ENCODE data around the gene RPS16. TPM values are rescaled to one million over a fixed set of nuclear protein-coding genes. Genes with fewer than 3 reads are reported as not detected.
A peak's percentile ranks its signal among the peaks of the same experiment; 100 is the strongest.

RPS16 gene
- total and polyA plus RNA-seq, 9 of the 15 experiments (the other 6 are each of a cell fraction or from before 2014, with no cell fraction given), result 82.6 to 3,671 (median 2,204) TPM

DNA sequence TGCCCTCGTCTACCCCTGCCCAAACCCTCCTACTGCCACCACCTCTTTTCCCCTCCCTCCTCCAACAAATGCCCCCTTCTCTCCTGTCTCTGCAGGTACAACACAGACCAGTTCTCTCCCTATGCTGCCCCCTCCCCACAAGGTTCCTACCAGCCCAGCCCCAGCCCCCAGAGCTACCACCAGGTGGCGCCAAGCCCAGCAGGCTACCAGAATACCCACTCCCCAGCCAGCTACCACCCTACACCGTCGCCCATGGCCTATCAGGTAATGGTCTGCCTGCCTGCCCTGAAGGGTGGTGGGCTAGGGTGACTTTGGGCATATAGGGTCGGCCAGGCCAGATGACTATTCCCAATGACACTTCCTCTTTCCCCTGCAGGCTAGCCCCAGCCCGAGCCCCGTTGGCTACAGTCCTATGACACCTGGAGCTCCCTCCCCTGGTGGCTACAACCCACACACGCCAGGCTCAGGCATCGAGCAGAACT, 38.4 kb upstream of the RPS16 start (continued):
- TF ChIP-seq, protein P1, sequence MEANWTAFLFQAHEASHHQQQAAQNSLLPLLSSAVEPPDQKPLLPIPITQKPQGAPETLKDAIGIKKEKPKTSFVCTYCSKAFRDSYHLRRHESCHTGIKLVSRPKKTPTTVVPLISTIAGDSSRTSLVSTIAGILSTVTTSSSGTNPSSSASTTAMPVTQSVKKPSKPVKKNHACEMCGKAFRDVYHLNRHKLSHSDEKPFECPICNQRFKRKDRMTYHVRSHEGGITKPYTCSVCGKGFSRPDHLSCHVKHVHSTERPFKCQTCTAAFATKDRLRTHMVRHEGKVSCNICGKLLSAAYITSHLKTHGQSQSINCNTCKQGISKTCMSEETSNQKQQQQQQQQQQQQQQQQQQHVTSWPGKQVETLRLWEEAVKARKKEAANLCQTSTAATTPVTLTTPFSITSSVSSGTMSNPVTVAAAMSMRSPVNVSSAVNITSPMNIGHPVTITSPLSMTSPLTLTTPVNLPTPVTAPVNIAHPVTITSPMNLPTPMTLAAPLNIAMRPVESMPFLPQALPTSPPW (CRISPR knock-in tag; IDR thresholded peaks at IDR 0.05), result peak; percentile 38
- TF ChIP-seq, protein P2, sequence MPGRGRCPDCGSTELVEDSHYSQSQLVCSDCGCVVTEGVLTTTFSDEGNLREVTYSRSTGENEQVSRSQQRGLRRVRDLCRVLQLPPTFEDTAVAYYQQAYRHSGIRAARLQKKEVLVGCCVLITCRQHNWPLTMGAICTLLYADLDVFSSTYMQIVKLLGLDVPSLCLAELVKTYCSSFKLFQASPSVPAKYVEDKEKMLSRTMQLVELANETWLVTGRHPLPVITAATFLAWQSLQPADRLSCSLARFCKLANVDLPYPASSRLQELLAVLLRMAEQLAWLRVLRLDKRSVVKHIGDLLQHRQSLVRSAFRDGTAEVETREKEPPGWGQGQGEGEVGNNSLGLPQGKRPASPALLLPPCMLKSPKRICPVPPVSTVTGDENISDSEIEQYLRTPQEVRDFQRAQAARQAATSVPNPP (IDR thresholded peaks at IDR 0.05; ENCODE audit: borderline replicate concordance, insufficient read depth, insufficient read length), result no peak
- no peak for TF ChIP-seq ZZZ3 (IDR thresholded peaks at IDR 0.05)
- TF ChIP-seq, protein P3, sequence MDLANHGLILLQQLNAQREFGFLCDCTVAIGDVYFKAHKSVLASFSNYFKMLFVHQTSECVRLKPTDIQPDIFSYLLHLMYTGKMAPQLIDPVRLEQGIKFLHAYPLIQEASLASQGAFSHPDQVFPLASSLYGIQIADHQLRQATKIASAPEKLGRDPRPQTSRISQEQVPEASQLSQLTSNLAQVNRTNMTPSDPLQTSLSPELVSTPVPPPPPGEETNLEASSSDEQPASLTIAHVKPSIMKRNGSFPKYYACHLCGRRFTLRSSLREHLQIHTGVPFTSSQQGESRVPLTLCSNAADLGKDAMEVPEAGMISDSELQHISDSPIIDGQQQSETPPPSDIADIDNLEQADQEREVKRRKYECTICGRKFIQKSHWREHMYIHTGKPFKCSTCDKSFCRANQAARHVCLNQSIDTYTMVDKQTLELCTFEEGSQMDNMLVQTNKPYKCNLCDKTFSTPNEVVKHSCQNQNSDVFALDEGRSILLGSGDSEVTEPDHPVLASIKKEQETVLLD (IDR thresholded peaks at IDR 0.05), result peak; percentile 38; the same call in 1 of the 2 replicates
- no peak for TF ChIP-seq NFIC (IDR thresholded peaks at IDR 0.05)
- peak; percentile 39; the same call in 1 of the 2 replicates for TF ChIP-seq POLR2G (IDR thresholded peaks at IDR 0.05; ENCODE audit: low read depth, low read length)
- peak in 1 of 2 experiments; percentile 36; a peak in 1 of 4 replicates for TF ChIP-seq MAZ (CRISPR knock-in tag; conservative IDR thresholded peaks at IDR 0.05 in 1 of 2, IDR thresholded peaks at IDR 0.05 in 1 of 2)
- peak; percentile 66; the same call in 1 of the 2 replicates for TF ChIP-seq SMC3 (conservative IDR thresholded peaks at IDR 0.05; ENCODE audit: insufficient read depth, low read depth, low read length)
- no peak for TF ChIP-seq GTF2E2 (tag; IDR thresholded peaks at IDR 0.05)
- no peak for TF ChIP-seq SAFB2 (IDR thresholded peaks at IDR 0.05; ENCODE audit: borderline replicate concordance, low read depth, low read length, severe bottlenecking)
- TF ChIP-seq, protein P4, sequence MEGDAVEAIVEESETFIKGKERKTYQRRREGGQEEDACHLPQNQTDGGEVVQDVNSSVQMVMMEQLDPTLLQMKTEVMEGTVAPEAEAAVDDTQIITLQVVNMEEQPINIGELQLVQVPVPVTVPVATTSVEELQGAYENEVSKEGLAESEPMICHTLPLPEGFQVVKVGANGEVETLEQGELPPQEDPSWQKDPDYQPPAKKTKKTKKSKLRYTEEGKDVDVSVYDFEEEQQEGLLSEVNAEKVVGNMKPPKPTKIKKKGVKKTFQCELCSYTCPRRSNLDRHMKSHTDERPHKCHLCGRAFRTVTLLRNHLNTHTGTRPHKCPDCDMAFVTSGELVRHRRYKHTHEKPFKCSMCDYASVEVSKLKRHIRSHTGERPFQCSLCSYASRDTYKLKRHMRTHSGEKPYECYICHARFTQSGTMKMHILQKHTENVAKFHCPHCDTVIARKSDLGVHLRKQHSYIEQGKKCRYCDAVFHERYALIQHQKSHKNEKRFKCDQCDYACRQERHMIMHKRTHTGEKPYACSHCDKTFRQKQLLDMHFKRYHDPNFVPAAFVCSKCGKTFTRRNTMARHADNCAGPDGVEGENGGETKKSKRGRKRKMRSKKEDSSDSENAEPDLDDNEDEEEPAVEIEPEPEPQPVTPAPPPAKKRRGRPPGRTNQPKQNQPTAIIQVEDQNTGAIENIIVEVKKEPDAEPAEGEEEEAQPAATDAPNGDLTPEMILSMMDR (IDR thresholded peaks at IDR 0.05 in 2 of 3, conservative IDR thresholded peaks at IDR 0.05 in 1 of 3; ENCODE audit: insufficient read depth in 2 of 3, low read depth in 1 of 3, low read length in 3 of 3), result peak; percentile 75 to 83 (median 82)
- peak; percentile 76 for TF ChIP-seq ZBTB7A (IDR thresholded peaks at IDR 0.05; ENCODE audit: borderline replicate concordance, control insufficient read depth, low read depth, low read length)
- TF ChIP-seq, protein P5, sequence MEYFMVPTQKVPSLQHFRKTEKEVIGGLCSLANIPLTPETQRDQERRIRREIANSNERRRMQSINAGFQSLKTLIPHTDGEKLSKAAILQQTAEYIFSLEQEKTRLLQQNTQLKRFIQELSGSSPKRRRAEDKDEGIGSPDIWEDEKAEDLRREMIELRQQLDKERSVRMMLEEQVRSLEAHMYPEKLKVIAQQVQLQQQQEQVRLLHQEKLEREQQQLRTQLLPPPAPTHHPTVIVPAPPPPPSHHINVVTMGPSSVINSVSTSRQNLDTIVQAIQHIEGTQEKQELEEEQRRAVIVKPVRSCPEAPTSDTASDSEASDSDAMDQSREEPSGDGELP (CRISPR knock-in tag; IDR thresholded peaks at IDR 0.05; ENCODE audit: borderline replicate concordance), result 0 out of 2 replicates have a peak, but pooled peaks have one; percentile 27
- TF ChIP-seq ZNF384 (IDR thresholded peaks at IDR 0.05; ENCODE audit: low read depth, low read length), result no peak

All from K562 (cell line).